ENCODE results near the gene CDR2.
"Not testable (repeated sequence)": the region's sequence is repeated elsewhere in the genome, so short reads cannot be mapped to it uniquely, and the experiment has no call there.

CDR2 gene

DNA sequence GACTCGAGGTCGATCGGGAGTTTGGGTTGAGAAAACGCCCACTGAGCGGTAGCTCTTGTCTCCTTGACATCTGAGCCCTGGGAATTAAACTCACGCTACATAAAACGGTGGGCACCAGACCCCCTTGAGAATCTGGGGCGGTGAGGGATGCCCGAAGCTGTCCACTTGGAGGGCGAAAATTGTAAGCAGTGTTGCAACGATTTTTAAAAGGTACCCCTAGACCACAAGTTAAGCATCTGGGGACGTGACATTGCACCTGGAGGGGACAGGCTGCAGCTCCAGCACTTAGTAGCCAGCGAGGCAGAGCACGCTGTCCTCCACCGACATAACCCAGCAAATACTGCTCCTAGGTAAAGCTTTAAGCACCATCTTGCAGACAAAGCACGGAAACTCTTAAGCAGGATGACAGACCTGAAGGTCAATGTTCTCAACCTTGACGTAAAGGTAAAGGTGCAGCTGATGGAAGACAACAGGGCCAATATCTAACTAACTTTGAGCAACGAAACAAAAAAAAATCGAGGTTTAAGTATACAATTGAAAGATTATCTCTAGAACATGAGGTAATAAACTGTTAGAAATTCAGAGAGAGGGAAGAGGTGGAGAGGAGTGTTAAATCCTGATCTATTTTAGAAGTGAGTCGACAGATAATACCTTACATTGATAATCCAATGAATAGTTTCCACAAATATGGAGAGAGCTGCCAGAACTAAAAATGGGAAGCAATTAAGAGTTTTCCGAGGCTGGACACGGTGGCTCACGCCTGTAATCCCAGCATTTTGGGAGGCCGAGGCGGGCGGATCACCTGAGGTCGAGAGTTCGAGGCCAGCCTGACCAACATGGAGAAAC is 921 bp upstream of the CDR2 start:
- no peak for DNase-seq

DNA sequence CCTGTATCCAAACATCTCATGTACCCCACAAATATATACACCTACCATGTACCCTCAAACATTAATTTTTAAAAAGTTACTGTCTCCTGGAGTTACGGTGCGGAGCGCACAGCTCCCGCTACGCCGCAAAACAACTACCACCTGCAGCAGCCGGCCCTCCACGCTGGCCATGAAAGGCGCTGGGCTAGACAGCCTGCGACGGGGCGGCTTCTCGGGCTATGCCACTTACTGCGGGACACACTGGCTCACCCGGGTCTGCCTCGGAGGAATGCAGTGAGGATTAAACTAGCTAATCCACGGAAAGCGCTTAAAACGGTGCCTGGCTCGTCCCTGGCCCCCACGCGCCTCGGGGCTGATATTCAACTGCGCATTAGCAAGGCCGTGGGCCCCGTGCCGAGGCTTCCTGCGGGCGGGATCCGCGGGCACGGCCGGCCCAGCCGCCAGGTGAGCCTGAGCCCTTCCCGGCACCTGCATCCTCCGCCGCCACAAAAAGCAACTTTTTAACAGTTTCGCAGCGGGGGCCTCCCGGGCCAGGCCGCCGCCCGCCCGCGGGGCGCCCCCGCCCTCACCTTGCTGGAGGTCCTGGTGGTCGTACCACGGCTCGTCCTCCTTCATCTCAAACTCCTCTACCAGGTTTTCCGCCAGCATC is 633 bp downstream of the CDR2 start:
- no peak for DNase-seq

DNA sequence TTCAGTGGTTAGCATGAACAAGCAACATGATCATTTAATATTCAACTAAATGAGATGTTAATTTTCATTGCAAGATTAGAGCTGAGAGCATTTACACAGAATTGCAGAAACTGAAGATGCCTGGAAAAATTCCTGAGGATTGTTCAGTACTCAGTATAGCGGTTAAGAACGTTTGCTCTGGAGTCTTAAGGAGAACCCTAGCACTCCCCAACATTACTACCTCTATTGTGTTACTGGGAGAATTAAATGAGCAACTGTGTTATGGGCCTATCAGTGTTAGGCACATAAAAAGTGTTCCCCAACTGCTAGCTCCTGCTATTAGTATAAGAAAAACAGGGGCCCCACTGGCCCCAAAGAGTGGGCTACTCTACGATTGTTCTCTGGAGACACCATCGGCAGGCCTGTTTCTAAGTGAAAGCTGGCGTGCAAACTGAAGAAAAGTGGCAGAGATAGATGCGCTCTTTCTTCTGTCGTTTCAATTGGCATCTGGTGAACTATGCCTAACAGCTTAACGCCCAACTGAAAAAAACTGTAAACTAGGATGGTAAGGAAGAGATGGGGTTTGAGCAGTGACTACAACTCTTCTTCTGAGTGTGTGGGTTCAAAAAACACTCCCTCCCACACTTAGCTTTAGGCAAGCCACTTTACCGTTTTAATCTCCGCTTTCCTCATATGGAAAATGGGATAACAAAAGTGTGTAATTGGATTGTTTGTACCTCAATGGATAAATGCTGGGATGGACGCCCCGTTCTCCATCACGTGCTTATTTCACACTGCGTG is 1.3 kb downstream of the CDR2 start:
- DNase-seq, result no peak

DNA sequence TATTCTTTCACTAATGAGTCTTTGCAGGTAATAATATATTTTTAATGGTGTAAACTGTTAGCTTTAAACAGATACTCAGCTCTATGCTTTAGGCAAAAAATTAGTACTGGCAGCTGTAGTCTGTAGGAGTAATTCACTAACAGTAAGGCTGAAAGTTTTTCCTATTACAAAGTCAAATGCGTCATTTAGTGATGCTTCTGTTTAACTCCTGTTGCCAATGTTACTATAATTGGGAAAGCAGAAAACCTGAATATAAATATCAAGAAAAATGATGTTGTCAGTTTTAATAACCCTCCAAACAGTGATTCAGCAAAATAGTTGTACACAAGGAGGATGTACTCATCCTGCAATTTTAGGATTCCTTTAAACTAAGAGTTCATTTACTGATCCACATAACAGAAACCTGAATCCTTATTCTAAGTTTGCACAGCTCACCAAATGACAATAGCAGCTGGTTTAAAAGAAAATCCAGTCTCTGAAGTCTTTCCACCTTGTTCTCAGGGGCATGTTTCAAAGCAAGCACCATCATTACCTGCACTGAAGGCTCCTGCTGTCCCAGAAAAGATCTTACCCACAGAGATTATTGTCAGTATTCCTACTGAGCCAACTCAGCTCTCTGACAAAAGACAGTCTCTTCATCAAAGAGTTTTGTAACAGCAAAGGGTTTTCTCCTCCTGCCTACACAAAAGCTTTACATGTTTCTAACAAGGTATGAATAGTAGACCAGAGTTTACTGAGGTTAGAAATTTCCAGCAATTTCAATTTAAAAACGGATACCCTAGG is 4.2 kb downstream of the CDR2 start:
- no peak for DNase-seq

DNA sequence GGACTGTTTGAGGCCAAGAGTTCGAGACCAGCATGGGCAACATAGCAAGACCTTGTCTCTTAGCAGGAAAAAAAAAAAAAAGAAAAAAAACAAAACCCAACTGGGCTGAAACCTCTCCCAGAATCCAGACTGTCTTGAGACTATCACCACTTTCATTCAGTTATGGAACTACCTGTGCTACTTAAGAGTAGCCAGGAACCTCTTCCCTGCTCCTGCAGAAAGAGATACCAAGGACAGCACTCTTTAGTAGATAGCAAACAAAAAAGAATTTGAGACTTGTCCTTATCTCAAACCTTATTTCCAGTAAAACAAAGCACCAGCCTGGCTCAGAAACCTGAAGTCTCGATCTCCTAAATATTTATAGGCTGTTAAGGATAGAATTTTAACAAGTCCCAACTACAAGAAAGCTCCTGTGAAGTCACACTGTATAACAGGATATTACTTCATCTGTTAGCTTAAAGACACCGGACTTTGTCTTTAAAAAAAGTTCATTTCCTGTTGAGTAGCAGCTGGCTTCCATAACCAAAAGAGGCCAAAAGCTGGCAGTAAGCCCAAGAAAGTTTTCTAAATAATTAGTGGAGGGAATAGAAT is 5.1 kb downstream of the CDR2 start:
- DNase-seq, result peak in 1 of 2 donors; percentile 29

DNA sequence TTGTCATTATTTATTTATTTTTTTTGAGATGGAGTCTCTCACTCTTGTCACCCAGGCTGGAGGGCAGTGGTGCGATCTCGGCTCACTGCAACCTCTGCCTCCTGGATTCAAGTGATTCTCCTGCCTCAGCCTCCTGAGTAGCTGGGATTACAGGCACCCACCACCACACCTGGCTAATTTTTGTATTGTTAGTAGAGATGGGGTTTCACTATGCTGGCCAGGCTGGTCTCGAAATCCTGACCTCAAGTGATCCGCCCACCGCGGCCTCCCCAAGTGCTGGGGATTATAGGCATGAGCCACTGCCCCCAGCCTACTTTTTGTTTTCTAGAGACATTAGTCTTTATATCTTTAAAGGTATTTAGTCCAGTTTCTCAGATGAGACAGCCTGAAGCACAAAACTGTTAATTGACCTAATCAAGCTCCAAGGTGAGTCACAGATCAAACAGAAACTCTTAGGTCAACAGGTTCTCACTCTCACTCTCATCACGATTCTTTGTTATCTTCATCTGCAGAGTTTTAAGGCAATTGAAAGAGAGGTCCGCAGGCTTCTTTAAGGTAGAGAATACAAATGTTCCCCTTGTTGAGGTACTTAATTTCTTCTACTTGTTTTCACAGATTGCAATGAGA is 6.1 kb downstream of the CDR2 start:
- DNase-seq, result not testable (repeated sequence)

DNA sequence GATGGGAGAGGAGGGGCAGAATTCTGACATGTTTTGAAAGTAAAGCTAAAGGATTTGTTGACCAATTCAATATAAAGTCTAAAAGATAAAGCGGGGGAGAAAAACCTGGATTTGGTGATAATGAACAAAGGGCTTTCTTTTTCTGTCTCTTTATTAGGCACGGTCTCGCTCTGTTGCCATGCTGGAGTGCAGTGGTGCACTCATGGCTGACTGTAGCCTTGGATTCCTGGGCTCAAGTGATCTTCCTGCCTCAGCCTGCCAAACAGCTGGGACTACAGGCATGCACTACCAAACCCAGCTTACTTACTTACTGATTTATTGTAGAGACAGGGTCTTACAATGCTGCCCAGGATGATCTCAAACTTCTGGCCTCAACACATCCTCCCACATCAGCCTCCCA is 7.5 kb downstream of the CDR2 start:
- no peak for DNase-seq

DNA sequence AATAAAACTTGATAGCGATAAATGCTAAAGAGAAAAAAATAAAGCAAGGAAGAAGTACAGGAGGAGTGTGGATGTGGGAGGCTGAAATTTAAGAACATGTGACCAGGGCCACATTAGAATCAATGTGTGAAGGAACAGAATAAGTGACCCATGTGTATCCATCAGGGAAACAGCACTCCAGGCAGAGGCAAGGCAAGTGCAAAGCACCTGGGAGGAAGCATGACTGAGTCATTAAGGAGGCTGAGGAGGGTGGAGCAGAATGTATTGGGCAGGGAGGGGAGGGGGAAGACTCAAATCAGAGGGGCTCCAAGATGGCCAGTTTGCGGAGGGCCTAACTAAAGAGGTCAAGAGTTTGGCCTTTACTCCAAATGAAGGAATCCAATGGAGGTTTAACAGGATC is 8.0 kb downstream of the CDR2 start:
- no peak for DNase-seq

DNA sequence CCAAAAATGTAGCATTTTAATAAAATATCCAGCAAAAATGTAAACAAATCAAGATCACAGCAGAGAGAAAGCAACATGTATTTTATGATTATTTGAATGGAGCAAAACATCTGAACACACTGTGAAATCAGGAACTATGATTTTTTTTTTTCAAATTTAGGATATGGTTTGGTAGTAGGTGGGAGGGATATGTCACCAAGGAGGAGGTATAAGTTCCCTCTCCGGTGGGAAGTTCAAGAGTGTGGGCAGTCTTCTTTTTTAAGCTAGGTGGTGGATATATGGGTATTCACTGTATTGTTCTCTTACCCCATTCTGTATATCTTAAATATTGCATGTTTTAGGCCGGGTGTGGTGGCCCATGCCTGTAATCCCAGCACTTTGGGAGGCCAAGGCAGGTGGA is 10.2 kb downstream of the CDR2 start:
- DNase-seq, result peak; percentile 32 to 67

DNA sequence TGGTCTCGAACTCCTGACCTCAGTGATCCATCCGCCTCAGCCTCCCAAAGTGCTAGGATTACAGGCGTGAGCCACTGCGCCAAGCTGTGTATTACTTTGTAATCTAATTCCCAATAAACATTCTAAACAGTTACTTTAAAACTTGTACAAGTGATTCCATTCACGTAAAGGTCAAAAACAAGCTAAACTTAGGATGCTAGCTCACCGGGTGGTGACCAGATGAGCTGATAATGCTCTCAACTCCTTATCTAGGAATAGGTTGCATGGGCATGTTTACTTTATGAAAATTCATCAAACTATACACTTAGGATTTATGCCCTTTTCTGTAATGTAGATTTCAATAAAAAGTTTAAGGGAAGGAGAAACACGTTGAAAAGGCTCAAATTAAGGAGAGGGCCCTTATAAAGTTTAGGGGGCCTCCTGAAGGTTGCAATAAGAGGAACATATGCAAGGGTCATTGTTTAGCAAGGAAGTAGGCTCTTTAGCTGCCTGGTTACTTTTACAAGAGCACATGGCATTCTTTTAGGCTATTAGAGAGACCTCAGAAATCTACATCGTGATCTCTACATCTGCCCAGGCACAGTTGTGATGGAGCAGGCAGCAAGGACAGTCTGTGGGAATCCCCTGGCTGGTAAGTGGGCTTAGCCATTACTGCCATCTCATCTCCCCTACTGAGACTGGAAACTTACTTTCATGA is 13.3 kb downstream of the CDR2 start:
- peak in 1 of 2 donors; percentile 36 for DNase-seq

DNA sequence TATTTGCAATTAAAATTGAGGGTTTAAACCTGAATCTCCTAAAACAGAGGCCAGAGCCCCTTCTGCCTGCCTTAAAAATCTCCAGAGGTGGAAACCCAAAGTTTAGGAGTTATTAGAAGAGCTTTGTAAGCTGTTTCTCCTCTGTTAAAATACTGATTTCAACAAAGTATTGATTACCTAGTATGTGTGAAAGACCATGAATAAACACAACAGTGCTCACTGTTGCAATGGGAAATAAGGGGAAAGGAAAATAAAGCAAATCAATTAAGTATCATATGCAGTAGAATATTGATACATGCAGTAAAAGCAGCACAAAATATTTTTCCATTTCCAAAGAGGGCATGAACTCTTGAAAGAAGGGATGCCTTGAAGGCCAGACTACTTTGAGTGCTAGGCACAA is 14.7 kb downstream of the CDR2 start:
- DNase-seq, result no peak

DNA sequence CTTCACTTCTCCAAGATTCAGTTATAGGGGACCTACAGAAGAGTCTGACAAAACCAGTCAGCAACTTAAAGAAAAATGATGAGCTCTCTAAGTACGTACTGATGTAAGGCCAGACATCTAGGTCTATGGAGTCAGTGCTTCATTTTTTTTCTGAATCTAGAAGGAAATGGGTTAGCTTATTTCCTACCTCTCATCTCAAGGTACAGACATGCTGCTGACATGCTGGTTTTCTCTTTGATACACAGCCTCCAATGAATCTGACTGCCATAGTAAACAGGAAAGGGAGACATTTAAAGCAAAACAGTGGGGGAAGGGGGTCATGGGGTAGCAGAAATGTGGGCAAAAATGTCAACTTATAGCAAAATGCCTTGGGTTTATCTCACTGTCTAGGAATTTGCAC is 16.4 kb downstream of the CDR2 start:
- no peak for DNase-seq

DNA sequence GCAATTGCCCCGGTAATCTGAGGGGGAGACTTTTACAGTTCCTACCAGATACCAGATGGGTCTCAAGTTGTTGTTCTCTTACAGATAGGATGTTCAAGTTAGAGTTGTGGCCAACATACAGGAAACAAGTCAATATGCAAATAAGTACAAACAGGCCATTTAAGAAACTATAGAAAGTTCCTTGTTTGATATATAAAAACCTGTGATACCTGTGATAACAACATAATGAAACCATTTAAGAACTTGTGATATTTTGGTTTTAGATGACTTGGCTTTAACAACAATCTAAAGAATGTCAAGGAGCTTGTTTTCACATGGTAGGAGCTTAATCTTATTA is 16.8 kb downstream of the CDR2 start:
- DNase-seq, result no peak

DNA sequence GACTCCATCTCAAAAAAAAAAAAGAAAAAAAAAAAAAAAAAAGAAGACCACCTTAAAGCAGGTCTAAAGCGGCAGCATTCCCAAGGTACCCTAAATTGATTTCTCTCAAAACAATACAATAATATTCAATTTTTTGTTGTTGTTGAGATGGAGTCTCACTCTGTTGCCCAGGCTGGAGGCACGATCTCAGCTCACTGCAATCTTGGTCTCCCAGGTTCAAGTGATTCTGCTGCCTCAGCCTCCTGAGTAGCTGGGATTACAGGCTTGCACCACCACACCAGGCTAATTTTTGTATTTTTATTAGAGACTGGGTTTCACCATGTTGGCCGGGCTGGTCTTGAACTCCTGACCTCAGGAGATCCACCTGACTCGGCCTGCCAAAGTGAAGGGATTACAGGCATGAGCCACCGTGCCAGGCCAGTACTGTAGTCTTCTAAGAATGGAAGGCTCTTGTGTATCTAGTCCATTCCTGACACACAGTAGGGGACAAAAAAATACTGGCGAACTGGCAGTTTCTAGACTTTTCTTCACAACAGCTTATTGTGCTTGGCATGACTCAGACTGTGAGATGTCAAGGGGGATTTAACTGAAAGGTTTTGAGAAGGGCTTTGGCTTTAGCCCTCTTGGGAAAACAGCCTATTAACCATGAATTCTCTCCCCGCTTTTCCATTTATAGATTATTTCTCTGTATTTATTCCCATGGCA is 17.3 kb downstream of the CDR2 start:
- no peak for DNase-seq

DNA sequence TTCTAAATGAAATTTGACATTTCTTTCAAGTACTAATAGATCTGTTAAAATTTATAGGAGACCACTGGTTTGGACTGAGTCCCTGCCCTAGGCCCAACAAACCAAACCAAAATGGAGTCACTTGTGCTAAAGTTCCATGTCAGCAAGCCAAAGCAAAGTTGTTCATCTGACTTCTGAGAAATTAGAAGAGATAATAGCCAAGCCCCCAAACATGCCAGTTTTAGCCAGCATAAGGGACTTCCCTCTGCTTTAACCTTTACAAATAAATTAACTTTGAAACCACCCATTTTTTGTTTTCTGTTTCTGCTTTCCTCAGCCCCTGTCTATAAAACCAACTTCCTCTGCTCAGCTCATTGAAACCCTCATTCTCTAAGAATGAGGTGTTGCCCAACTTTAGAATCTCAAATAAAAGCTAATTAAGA is 18.9 kb downstream of the CDR2 start:
- DNase-seq, result peak; percentile 51 to 53

DNA sequence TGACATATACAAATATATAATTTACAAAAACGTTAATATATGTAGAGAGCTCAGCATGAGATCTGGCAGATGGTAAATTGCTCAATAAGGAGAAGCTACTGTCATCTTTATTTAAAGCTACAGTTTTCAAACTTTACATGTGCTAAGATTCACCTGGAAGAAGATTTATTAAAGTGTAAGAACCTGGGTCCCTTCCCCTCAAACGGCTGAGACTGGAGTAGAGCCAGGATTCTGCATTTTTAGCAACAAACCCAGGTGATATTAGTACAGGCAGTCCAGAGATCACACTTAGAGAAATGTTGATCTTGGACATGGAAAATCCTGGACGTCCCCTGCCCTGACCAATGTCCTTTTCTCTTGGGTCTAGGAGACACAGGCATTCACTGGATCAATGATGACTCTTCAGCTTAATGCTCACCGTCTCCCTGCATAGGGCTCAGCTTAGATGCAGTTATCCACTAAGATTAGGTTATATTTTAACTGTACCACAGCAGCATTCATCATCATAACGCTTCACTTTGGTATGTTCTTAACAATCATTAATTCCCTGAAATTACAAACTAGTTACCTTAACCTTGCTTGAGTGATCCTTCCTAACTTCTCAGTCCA is 20.4 kb downstream of the CDR2 start:
- no peak for DNase-seq

DNA sequence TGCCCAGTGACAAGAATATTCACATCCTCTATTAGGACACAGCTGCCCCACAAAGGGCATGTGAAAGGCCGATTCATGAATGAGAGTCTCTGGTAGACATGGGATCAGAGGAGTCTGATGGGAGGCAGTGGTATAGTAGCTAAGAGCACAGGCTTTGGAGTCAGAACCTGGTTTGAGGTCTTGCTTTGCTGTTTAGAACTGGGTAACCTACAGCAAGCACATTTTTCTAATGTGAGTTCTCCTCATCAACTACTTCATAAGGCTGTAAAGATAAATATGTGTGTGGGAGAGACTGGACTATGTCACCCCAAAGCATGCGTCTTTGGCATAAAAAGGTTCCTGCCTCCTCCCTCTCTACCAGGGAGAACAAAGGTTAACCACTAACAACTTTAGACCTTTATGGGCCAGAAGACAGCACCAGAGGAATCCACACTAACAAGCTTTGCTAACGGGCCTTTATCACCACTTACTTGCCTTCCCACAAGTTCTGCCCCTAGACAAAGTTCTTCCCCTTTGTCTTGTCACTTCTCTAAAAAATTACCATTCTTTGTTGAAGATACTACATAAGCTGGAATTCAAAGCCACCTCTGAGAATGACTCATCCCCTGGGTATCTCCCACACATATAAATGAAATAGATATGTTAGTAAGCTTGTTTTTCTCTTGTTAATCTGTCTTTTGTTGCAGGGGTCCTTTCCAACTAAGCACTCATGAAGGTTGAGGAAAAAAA is 21.1 kb downstream of the CDR2 start:
- DNase-seq, result peak; percentile 78 to 92

DNA sequence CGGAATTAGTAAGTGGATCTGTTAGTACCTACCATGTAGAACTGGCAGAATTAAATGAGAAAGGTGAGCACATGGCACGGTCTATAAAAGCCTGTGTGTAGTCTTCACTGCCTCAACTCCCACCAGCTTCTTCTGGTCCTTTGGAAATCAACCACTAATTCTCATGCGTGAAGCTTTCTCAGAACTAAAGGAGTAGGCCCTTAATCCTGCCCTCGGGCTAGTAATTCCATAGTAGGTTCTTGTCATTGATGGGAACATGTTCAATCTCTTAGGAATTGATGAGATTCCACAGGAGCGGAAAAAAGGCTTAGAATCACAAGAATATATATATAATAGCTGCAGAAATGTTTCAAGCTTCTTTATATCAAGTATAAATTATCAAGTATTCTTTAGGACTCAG is 21.7 kb downstream of the CDR2 start:
- no peak for DNase-seq

DNA sequence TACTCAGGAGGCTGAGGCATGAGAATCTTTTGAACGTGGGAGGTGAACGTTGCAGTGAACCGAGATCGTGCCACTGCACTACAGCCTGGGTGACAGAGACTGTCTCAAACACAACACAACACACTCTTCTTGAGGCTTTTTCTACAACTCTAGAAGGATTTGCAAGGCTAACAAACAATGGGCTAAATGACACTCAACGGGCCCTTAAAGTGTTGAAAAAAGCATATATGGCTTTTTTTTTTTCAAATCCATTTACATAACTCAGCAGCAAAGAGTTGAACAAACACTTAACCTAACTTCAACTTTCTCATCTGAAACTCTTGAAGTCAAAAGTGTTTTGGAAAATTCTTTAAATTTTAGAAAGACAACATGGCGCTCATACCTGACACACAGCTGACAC is 22.3 kb downstream of the CDR2 start:
- DNase-seq, result no peak

DNA sequence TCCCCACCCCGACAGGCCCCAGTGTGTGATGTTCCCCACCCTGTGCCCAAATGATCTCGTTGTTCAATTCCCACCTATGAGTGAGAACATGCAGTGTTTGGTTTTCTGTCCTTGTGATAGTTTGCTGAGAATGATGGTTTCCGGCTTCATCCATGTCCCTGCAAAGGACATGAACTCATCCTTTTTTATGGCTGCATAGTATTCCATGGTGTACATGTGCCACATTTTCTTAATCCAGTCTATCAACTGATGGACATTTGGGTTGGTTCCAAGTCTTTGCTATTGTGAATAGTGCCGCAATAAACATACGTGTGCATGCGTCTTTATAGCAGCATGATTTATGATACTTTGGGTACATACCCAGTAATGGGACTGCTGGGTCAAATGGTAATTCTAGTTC is 23.4 kb downstream of the CDR2 start:
- not testable (repeated sequence) for DNase-seq

Measured in inflammatory macrophage treated with lipopolysaccharide for 1 hour (primary cell).